AG08396 (cell line): Measurements from ENCODE around the gene SEMA4C.
A peak's percentile ranks its signal among the peaks of the same experiment; 100 is the strongest.
"Not testable (repeated sequence)": the region's sequence is repeated elsewhere in the genome, so short reads cannot be mapped to it uniquely, and the experiment has no call there.

Experiments used
- DNase-seq: peaks from one replicate; pipeline ENCODE4 v3.0.0; 2012; ENCODE audit warnings: low spot score, mixed read lengths

SEMA4C gene

GRCh38 chr2:96866586-96866985 is 3.3 kb downstream of the SEMA4C start:
- DNase-seq, result no peak

GRCh38 chr2:96866149-96866548 is 3.7 kb downstream of the SEMA4C start:
- no peak for DNase-seq

DNA sequence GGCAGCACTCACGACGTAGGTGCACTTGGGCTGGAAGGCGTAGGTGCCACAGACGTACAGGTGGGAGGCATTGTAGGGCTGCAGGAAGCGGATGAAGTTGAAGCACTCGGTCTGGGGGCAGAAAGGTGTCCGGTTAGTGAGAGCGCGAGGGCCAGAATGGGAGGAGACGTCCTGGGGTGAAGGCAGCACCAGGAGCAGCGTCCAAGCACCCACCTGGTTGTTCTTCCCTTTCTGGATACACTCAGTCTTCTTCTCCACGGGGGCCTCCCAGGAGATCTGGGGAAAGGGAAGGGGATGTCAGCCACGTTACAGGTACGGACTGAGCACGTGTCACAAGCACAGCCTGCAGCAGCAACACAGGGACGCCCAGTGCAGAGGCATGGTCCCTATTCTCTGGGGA is 4.2 kb downstream of the SEMA4C start:
- DNase-seq, result no peak

GRCh38 chr2:96864343-96865091 is 5.4 kb downstream of the SEMA4C start:
- DNase-seq, result no peak

DNA sequence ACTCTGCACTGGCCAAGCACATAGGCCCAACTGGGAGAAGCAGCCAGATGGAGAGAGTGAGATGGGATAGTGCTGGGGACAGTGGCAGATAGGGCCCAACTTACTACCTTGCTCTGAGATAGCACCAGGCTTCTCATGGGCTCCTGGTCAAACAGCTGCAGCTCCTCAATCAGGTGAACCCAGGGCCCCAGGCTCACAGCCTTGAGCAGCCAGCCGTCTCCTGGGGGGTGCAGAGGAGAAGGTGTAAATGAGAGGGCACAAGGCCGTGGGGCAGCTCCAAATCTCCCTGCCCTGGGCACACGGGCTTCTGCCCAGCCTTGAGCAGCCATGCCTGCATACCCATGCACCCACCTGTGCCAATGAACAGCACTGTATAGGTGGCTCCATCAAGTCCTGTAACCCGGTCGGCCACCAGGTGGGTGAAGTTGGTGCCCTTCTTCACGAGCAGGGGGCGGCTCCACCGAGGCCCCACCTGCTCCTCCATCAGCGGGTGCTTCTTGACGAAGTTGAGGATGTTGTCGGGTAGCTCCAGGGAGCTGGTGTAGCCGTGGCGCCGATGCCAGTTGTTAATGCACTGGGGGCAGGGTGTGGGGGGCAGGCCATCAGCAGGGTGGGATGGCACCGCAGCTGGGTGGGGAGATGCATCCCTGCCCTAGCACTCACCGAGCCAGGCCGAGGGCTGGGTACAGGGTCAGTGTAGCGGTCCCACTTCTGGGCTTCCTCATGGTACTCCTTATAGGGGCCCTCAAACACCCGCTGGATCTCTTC is 6.1 kb downstream of the SEMA4C start:
- DNase-seq, result no peak

GRCh38 chr2:96863056-96863455 is 6.8 kb downstream of the SEMA4C start:
- not testable (repeated sequence) for DNase-seq

GRCh38 chr2:96861074-96861473 is 8.8 kb downstream of the SEMA4C start:
- DNase-seq, result no peak

DNA sequence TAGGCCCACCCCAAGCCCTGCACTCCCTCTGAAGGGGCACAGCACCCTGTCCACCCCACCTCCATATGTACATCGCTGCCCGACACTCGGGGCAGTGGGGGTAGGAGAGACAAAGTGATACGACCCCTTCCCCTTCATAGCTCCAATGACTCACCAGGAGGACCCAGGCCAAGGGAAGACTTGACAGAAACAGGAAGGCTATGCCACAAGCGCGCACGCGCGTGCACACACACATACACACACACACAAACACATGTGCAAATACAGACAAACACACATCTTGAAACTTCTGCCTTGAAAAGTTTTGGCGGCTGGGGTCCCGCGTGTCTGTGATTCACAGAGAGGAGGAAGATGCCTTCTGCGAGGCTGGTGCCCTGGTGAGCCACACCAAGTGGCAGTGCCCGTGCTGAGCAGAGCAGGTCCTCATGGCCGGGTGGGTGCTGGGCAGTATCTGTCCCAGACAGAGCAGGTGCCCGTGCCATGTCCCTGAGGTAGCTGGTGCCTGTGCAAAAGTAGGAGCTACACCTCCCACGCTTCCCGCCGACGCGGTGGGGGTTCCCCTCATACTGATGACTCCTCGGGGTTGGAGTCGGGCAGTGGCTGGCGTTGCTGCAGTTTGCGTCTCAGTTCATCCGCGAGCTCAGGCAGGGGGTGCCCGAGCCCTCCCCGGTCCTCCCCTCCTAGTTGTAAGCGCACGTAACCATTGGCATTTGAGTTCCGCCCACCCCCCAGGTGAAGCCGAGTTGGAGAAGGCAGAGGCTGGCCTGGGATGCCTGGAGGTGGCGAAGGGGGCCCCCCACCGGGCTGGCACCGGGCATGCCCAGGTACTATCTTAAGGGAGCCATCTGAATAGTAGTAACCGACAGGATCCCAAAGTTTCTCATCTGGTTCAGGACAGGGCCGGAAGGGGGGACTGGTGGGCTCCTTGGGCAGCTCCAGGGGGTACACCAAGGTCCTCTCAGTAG is 9.5 kb downstream of the SEMA4C start:
- no peak for DNase-seq

DNA sequence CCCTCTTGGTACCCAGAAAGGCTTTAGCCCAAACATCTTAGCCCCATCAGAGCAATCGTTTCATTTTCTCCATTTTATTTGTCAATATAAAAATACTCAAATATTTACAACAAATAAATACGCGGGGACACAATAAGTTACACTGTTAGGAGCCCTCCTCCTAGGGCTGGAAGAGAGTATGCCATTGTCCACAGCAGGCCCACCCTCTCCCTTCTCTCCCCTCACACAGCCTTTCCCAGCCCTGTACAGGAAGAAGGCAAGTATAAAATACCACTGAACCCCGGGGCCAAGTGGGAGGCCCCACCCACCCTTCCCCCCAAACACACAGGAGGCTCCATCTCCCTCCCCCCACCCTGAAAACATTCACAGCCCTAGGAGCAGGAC is 10.2 kb downstream of the SEMA4C start:
- DNase-seq, result no peak

- no peak for DNase-seq
These were observed 10.7 kb downstream of the SEMA4C start for GRCh38 chr2:96859099-96859649.

DNA sequence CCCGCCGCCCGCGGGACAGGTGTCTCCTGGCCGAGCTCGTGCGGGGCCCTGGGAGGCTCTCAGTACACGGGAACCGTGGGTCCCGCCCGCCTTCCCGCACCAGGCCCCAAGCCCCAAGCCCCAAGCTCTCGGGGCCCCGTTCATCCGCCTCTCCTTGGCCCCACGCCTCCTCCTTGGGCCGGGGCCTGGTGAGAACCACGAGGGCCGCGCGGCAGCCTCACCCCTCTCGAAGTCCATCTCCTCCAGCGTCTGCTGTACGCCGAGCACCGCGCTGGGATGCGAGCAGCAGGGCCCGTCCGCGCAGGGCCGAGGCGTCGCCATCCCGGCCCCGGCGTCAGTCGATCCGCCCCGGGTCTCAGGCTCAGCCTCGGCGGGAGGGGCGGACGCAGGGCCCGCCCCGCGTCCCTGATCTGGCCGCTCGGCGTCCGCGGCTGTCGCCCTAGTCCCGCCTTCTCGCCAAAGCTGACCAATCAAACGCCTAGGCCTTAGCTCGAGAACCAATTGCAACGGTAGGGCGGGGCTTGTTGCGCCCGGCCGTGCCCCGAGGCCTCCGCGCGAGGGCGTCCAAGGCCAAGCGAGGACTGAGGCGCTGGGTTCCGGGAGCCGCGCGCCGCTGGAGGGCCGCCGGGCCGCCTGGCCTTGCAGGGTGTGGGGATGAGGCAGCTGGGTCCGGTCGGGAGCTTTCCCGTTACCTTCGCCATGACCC is 12.1 kb downstream of the SEMA4C start, which contains the start of gene ANKRD39:
ANKRD39 (minus strand) TSS at position 350 of the 706 bp plus-strand sequence; CDS start at position 321, 29 bp downstream.
- peak; percentile 100 for DNase-seq

DNA sequence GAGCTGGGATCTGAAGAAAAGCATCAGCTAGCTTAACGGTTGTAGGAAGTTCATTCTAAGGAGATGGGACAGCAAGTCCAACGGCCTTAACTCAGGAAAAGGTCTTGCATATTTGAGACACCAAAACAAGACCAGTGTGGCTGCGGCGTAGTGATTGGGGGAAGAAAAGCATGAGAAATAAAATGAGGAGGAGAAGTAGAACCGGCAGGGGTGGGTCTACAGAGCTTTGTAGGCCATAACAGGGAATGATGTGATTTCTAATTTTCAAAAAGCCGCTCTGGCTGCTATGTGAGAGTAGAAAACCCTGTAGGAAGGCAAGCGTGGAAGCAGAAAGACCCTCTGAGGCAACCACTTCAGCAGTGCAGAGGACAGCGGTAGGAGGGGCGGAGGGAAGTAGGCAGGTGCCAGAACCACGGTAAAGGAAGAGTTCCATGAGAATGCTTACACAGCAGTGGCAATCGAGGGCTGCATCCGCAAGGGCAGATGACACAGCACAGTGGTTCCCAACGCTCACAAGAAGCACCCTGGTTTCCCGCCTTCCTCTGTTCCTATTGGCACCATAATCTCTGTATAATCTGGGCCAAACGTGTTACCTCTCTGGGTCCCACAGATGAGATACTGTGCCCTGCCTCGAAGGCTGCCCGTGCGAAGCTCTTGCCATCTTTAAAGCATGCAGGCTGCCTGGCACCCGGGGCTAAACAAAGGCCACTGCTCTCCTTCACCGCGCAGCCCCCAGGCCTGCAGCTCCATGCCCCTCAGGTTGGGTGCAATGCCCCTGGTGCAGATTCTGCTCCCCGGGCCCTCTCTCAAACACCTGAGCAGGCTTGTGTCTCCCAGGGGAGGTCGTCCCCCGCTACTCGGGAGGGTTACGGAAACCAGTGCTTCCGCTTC is 12.9 kb downstream of the SEMA4C start:
- DNase-seq, result no peak

GRCh38 chr2:96853321-96853720 is 16.6 kb downstream of the SEMA4C start:
- no peak for DNase-seq

GRCh38 chr2:96852667-96853066 is 17.2 kb downstream of the SEMA4C start:
- no peak for DNase-seq

DNA sequence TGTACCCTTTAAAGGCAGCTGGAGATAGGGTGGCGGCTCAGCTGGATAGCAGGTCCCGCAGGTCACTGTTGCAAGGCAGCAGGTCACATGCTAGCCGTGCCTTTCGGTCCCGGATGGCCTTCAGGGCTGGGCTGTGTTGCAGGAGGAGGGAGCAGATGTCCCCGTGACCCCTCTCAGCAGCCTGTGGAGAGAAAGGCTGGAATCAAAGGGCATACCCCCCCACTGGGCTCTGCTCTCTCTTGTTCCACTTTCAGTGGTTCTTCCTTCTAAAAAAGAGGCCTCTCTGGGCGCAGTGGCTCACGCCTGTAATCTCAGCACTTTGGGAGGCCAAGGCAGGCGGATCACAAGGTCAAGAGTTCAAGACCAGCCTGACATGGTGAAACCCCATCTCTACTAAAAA is 21.6 kb downstream of the SEMA4C start:
- DNase-seq, result no peak

- DNase-seq, result no peak
These were observed 22.3 kb downstream of the SEMA4C start for GRCh38 chr2:96847586-96847985.

- no peak for DNase-seq
These were observed 23.1 kb downstream of the SEMA4C start for GRCh38 chr2:96846825-96847224.

- no peak for DNase-seq
These were observed 25.5 kb downstream of the SEMA4C start for GRCh38 chr2:96844405-96844808.

GRCh38 chr2:96843538-96844268 is 26.2 kb downstream of the SEMA4C start, which contains the start of gene ANKRD23:
ANKRD23 (minus strand) TSS chr2:96844021; CDS start chr2:96843992, 29 bp downstream.
- no peak for DNase-seq
